ENCODE measurements around the gene CAMTA1.

- TF ChIP-seq BACH2 (CRISPR knock-in tag; IDR thresholded peaks at IDR 0.05; ENCODE audit: borderline replicate concordance) (no peak), POU6F1 (CRISPR knock-in tag; IDR thresholded peaks at IDR 0.05; ENCODE audit: borderline replicate concordance, low read depth) (no peak), ARNTL (CRISPR knock-in tag; IDR thresholded peaks at IDR 0.05; ENCODE audit: borderline replicate concordance, low read depth) (no peak), SNAI2 (CRISPR knock-in tag; IDR thresholded peaks at IDR 0.05) (no peak), PATZ1 (CRISPR knock-in tag; IDR thresholded peaks at IDR 0.05; ENCODE audit: borderline replicate concordance) (no peak), TOX (CRISPR knock-in tag; IDR thresholded peaks at IDR 0.05; ENCODE audit: borderline replicate concordance) (no peak), TSHZ2 (CRISPR knock-in tag; IDR thresholded peaks at IDR 0.05) (no peak), CSRNP3 (CRISPR knock-in tag; IDR thresholded peaks at IDR 0.05) (no peak)
These were observed 902.2 kb downstream of the CAMTA1 start for GRCh38 chr1:7687411-7687810.
